Stimulated activated CD8-positive, alpha-beta memory T cell treated with anti-CD3 and anti-CD28 coated beads, Interleukin-4, amount 100 ng/mL, for 48 hours (primary cell): ENCODE measurements around the gene CTU2.

Experiments
- DNase-seq: peaks from one replicate; pipeline ENCODE4 v3.0.0-alpha.2; 2020

The CTU2 gene

DNA sequence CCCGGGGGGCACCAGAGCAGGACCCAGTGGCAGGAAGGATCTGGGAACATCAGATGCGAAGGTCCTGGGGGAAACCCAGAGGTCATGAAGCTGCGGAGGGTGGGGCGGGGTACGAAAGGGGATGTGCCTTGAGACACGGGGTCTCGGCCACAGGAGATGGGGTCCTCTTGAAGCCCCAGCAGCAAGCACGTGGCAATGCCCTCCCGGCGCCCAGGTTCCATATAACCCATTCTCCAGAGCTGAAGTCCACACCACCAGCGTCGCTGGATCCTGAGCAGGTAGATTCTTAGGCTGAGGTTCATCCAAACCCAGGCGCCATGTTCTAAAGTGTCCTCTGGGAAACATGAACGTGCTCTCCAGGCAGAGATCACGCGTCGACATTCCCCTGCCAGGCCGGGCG, 57.8 kb downstream of the CTU2 start:
- DNase-seq = no peak

DNA sequence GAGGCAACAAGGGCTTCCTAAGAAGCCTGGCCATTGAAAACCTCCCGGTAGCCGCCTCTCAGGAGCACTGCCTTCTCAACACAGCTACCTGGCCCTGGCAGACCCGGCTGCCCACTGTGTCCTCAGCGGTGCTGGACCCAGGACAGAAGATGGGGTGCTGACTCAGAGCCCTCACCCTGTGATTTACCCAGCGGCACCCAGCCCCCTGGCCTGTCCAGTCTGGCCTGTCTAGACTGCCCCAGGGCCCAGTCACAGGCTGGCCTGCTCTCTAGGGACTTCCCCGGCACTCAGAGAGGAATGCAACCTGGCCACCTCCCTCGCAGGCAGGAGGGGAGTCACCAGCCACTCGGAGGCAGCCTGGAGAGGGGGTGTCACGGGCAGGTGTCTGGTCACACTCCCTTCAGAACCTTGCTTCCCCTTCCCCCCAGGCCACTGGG, 58.6 kb downstream of the CTU2 start:
- DNase-seq = no peak
